HEK293T (cell line): Measurements from ENCODE around the gene ARMC9.

Experiments
- ARNT ChIP-seq: fragments of 450-650 bp; IDR thresholded peaks from 2 replicates; pipeline ENCODE4 v1.6.1; 2017; ENCODE audit warnings: mild to moderate bottlenecking
- BHLHE40 ChIP-seq: fragments of 450-650 bp; IDR thresholded peaks from 2 replicates; pipeline ENCODE4 v1.6.1; 2016; ENCODE audit warnings: mild to moderate bottlenecking, moderate library complexity, borderline replicate concordance
- ELF4 ChIP-seq: fragments of 450-650 bp; IDR thresholded peaks from 2 replicates; pipeline ENCODE4 v1.6.1; 2017; ENCODE audit warnings: antibody characterized with exemption
- FOXA1 ChIP-seq: fragments of 450-650 bp; IDR thresholded peaks from 2 replicates; pipeline ENCODE4 v1.6.1; 2016; ENCODE audit warnings: mild to moderate bottlenecking
- FOXK2 ChIP-seq: fragments of 450-650 bp; IDR thresholded peaks from 2 replicates; pipeline ENCODE4 v1.6.1; 2016; ENCODE audit warnings: mild to moderate bottlenecking
- HDGF ChIP-seq: fragments of 450-650 bp; IDR thresholded peaks from 2 replicates; pipeline ENCODE4 v1.6.1; 2017; ENCODE audit warnings: antibody characterized with exemption, borderline replicate concordance
- L3MBTL2 ChIP-seq: fragments of 450-650 bp; conservative IDR thresholded peaks from 2 replicates; pipeline ENCODE4 v1.6.1; 2016; ENCODE audit warnings: mild to moderate bottlenecking
- LEF1 ChIP-seq: fragments of 450-650 bp; IDR thresholded peaks from 2 replicates; pipeline ENCODE4 v1.6.1; 2017; ENCODE audit warnings: mild to moderate bottlenecking, borderline replicate concordance
- SP1 ChIP-seq: fragments of 450-650 bp; IDR thresholded peaks from 2 replicates; pipeline ENCODE4 v1.6.1; 2017
- SUZ12 ChIP-seq: fragments of 450-650 bp; IDR thresholded peaks from 2 replicates; pipeline ENCODE4 v1.6.1; 2016; ENCODE audit warnings: mild to moderate bottlenecking
- TARDBP ChIP-seq: fragments of 450-650 bp; IDR thresholded peaks from 2 replicates; pipeline ENCODE4 v1.6.1; 2016
- ZNF384 ChIP-seq: fragments of 450-650 bp; IDR thresholded peaks from 2 replicates; pipeline ENCODE4 v1.6.1; 2016
- TF ChIP-seq, protein P1 (sequence below): fragments of 450-650 bp; IDR thresholded peaks from 2 replicates; pipeline ENCODE4 v1.6.1; 2016

DNA sequence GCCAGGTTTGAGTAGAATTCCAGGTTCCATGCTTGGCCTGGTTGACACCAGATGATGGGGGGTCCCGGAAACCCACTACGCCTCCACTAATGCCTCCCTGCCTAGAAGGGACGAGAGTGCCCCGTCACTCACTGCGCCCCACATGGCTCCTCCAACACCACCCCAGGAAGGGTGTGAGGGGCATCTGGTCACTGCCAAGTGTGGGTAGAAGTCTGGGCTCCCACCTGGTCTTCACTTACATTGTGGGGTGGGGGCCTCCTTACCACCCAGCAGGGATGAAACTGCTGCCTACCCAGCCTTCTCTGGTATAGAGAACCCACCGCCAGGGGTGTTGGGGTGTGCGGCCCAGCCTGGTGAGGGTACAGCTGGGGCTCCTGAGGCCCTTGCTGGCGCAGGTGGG, 131.9 kb downstream of the ARMC9 start:
- TF ChIP-seq SP1, result no peak
- TF ChIP-seq TARDBP, result no peak
- TF ChIP-seq BHLHE40, result no peak
- no peak for TF ChIP-seq ZNF384
- no peak for TF ChIP-seq FOXK2
- no peak for TF ChIP-seq HDGF
- no peak for TF ChIP-seq ARNT
- no peak for TF ChIP-seq ELF4
- TF ChIP-seq LEF1, result no peak
- TF ChIP-seq, protein P1, sequence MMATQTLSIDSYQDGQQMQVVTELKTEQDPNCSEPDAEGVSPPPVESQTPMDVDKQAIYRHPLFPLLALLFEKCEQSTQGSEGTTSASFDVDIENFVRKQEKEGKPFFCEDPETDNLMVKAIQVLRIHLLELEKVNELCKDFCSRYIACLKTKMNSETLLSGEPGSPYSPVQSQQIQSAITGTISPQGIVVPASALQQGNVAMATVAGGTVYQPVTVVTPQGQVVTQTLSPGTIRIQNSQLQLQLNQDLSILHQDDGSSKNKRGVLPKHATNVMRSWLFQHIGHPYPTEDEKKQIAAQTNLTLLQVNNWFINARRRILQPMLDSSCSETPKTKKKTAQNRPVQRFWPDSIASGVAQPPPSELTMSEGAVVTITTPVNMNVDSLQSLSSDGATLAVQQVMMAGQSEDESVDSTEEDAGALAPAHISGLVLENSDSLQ, result no peak
- TF ChIP-seq SUZ12, result no peak
- no peak for TF ChIP-seq L3MBTL2
- no peak for TF ChIP-seq FOXA1
